Measurements from ENCODE around the gene DOK5.

The DOK5 gene

DNA sequence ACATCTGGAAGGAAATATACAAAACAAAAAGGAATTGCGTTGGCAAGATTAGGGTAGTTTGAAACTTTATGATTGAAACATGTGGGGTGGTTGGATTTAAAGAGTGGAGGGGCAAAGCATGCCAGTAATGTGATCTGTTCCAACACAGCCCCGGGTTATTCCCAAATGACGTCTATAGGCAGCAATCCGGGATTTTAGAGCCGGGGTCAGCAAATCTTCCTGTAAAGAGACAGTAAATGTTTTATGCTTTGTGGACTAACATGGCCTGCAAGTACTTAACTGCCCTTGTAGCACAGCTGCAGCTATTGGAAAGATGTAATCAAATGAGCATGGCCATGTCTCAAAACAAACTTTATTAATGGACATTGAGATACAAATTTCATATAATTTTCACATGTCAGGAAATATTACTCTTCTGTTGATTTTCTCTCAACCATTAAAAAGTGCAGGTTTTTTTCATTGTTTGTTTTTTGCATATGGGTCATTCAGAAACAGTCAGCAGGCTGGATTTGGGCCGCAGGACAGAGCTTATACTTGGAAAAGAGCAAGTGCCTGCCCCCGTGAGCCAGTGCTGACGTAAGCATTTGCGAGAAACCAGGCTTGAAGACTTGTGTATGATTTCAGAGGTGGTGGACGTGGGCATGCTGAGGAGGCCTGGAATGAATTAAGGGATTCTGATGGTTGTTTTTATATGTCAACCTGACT, 136.5 kb downstream of the DOK5 start:
- no peak for DNase-seq (ENCODE audit: low read depth)

GRCh38 chr20:54618412-54618811, 143.0 kb downstream of the DOK5 start:
- no peak for DNase-seq (ENCODE audit: low read depth)

DNA sequence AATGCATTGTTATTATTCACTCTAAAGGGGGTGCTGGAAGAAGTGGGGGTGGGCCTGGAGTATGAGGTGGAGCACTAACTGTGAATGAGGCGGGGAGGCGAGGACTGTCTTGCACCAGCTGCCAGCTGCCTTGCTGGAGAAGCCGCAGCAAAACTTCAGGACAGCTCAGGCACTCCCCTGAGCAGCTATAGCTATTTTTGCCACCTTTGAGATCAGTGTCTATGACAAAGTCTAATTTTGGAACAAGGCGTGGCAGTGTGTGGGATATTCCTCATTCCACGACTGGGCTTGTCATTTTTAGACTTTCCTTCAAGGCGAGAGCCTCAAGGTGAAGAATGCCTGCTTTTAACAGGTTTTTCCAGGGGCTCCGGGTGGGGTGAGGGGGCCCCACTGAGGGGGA, 143.8 kb downstream of the DOK5 start:
- DNase-seq (ENCODE audit: low read depth), result no peak

- no peak for DNase-seq (ENCODE audit: low read depth)
These were observed 144.3 kb downstream of the DOK5 start for GRCh38 chr20:54619682-54620081.

- no peak for DNase-seq (ENCODE audit: low read depth)
These were observed 145.2 kb downstream of the DOK5 start for GRCh38 chr20:54620611-54621010.

GRCh38 chr20:54622333-54623295, 147.2 kb downstream of the DOK5 start:
- DNase-seq (ENCODE audit: low read depth), result no peak

GRCh38 chr20:54623991-54624569, 148.7 kb downstream of the DOK5 start:
- no peak for DNase-seq (ENCODE audit: low read depth)

DNA sequence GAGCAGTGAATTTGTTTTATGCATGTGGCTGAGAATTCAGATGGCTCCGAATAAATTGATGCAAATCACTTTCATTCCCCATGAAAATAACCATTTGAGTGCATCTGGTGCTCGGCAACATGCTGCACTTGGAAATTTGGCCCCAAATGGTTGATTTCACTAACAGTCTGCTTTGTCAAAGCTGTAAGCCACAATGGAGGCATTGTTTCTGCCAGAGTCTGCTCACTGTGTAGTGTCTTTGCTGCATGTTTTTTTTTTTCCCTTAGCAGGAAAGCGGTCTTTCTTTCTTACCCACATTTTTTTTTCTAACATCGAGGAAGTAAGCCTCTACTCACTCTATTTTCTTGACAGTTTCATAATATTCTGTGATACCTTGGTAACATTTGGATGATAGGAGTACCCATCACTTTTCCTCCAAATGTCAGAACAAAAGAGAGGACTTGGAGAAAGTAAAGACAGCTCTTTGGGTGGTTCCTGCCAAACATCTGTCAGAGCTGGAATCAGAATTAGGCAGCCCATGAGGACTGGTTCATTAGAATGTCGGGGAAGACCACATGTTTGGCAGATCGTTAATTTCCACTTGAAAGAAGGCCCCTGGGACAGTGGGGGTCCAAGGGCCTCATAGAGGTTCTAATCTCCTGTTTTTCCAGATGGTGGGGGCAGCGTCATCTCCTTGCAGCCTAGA, 149.5 kb downstream of the DOK5 start:
- DNase-seq (ENCODE audit: low read depth), result no peak

- DNase-seq (ENCODE audit: low read depth), result no peak
These were observed 150.1 kb downstream of the DOK5 start for GRCh38 chr20:54625497-54625896.

DNA sequence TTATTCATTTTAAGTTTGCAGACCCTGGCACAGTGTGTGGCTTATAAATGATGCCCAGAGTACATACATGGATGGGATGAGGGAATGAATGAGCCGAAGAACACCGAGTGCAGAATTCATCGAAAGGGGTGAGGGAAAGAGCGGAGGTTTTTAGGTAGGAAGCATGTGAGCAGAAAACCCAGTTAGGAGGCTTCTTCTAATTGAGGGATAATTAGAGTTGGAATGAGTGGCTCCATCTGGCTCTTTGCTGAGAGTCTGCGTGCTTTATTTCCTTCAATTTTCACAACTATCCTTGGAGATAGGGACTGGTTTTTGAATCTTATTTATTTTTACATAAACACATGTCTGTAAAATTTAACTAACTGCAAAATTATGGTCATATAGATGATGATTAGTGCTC, 150.7 kb downstream of the DOK5 start:
- DNase-seq (ENCODE audit: low read depth), result no peak

- no peak for DNase-seq (ENCODE audit: low read depth)
These were observed 154.2 kb downstream of the DOK5 start for GRCh38 chr20:54629632-54630031.

GRCh38 chr20:54630582-54630981, 155.2 kb downstream of the DOK5 start:
- no peak for DNase-seq (ENCODE audit: low read depth)

GRCh38 chr20:54631059-54631458, 155.7 kb downstream of the DOK5 start:
- DNase-seq (ENCODE audit: low read depth), result no peak

DNA sequence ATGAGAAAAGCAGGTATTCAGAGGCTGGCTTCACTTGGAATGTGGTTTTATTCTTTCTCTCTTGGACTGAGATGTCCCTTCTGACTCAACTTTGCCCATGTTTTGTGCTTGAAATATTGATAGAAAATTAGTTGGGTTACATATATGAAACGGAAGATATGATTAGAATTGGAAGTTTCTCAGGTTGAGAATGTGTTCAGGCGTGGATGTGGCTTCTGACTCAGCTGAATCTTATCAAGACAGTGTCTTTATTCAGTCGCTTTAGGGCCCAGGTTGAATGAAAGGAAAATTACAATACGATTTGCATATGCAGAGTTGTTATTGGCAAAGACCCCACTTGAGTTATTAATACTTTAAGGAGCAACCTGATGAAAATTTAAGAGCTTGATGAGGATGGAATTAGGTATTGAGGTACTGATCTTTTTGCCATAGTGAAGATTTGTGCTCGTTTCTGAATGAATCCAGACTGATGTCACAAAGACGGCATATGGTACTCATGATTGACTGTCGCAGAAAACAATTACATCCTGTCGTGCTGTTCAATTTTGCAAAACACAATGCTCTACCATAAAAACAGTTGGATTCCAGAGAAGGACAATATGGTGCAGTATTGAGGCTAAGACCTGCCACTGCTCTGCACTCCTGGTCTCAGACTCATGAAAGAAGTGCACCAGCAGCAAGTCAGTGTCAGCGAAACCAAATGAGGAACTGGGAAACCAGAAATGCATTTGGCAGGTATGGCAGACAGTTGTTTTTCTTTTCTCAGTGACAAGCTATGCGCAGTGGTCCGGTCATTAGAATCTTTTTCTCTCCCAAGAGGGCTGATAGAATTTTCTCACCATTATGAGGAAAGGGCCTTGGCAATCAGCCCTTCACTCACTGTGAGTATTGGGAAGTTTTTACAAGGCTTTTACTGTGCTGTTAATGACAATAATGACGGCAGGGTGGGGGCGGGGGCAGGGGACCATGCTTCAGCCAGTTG, 158.3 kb downstream of the DOK5 start:
- no peak for DNase-seq (ENCODE audit: low read depth)

- no peak for DNase-seq (ENCODE audit: low read depth)
These were observed 161.2 kb downstream of the DOK5 start for GRCh38 chr20:54636575-54636974.

DNA sequence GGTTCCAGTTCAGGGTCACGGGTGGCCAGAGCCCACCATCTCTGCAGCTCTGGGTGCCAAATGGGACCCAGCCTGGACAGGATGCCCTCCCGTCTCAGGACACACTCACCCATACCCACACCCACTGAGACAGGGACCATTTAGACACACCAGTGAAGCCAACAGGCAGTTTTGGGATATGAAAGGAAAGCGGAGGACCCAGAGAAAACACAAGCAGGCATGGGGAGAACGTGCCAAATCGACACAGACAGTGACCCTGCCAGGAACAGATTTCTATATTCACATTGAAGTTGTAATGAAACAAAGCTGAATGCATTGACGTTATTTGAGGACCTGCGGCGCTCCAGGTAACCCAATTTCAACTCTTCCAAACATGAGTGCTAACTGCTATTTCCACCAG, 164.5 kb downstream of the DOK5 start:
- DNase-seq (ENCODE audit: low read depth), result no peak

GRCh38 chr20:54640800-54641199, 165.4 kb downstream of the DOK5 start:
- DNase-seq (ENCODE audit: low read depth), result no peak

DNA sequence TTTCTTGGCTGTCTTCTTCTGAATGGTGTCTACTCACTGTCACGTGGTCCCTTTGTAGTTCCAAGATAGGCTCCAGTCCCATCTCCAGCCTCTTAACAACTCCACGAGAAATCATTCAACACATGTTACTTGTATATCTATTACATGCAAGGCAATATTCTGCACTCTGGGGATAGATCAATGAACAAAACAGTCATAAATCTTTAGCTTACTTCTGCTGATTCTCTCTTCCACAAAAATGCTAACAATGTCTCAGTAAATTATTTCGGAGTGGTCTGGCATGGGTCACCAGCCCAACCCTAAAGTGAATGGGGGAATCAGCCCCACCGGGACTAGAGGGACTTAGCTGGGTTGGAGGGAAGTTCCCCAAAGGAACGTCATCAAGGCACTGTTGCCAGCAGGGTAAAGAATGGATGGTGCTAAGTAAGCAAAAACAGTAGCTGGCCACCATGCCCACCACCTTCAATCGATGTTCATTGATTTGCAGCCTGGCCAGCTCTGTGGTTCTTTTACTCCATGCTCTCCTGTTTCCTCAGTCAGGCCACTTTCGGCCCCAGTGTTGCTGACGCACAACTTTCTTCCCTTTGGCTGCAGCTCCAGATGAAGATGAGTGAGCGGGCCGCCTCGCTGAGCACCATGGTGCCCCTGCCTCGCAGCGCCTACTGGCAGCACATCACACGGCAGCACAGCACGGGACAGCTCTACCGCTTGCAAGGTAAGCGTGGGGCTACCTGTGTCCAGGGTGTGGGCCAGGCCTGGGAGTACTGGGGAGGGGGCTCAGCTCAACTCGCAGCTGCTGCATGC, 167.7 kb downstream of the DOK5 start:
- no peak for DNase-seq (ENCODE audit: low read depth)

DNA sequence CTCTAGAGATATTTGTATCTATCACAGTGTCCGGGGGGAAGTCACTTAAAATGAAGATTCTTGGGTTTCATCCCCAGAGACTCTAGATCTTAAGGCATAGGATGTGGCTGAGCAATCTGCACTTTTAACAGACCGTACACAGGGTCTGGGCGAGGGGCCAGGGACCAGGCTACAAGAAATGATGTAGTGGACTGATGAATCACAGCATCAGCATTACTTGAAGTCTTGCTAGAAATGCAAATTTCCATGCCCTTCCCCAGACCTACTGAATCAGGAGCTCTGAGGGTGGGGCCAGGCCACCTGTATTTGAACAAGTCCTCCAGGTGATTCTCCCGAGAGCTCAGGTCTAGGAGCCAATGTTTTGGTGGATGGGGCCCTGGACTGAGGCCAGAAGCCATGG, 168.4 kb downstream of the DOK5 start:
- no peak for DNase-seq (ENCODE audit: low read depth)

DNA sequence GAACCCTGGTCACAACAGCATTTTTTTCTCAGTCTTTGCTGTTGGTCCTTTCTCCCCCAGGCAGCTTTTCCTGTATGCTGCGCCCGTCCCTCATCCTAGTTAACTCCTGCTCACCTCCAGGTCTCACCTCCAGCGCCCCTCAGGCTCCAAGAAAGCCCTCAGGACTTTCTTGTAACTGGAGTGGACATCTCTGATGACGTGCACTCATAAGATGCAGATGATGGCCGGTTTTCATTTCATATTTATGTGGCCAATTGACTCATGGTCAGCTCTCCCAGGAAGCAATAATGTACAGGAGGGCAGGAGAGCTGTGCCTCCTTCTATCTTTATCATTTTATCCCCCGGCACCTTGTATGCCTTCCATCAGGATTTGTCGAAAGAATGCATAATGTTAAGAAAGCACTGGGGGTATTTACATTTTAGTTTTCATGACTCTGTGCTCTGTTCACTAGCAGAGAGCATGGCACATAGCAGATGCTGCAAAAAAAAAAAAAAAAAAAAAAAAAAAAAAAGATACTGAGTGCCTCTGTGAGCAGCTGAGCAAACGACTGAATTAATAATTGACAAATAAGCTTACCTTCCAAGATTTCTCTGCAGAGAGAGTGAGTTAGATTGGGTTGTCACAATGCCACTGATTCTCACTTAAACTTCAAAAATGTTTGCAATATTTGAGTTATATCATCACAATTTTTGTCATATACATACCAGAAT, 170.2 kb downstream of the DOK5 start:
- DNase-seq (ENCODE audit: low read depth), result no peak

All from activated T-cell treated with anti-CD3 and anti-CD28 coated beads for 1 hour (primary cell).